GM13977 (cell line): ENCODE results near the gene MX2.

Experiments
- DNase-seq: peaks from one replicate; pipeline ENCODE4 v3.0.0; 2012; ENCODE audit warnings: low spot score
- CTCF ChIP-seq: IDR thresholded peaks from 2 replicates; pipeline ENCODE4 v1.5.1; 2012; ENCODE audit warnings: mild to moderate bottlenecking, control low read depth; ENCODE audit not compliant: insufficient read depth; ENCODE audit errors: extremely low read depth, missing control alignments
- in situ Hi-C: fragments of 300-500 bp; cut with MboI; formaldehyde crosslinking; loops from one replicate; pipeline ENCODE4 v1.12.0; 2022; ENCODE audit warnings: low sequenced_read_pairs, low pct_unique_long_range_greater_than_20kb, mixed read lengths, inconsistent platforms; ENCODE audit not compliant: unreplicated experiment

MX2 gene

GRCh38 chr21:41365377-41366107 is 3.7 kb downstream of the MX2 start:
- TF ChIP-seq CTCF, result no peak

GRCh38 chr21:41366522-41367151 is 4.8 kb downstream of the MX2 start:
- DNase-seq, result peak; percentile 72
- in situ Hi-C loops, result no loop called here

More at GRCh38 chr21:41365377-41366107, 3.7 kb downstream of the MX2 start:
- in situ Hi-C loops, result no loop called here
- DNase-seq, result no peak

GRCh38 chr21:41367301-41367944 is 5.6 kb downstream of the MX2 start:
- peak; percentile 47 for DNase-seq
- TF ChIP-seq CTCF, result no peak
- in situ Hi-C loops, result no loop called here

More at GRCh38 chr21:41366522-41367151, 4.8 kb downstream of the MX2 start:
- no peak for TF ChIP-seq CTCF

DNA sequence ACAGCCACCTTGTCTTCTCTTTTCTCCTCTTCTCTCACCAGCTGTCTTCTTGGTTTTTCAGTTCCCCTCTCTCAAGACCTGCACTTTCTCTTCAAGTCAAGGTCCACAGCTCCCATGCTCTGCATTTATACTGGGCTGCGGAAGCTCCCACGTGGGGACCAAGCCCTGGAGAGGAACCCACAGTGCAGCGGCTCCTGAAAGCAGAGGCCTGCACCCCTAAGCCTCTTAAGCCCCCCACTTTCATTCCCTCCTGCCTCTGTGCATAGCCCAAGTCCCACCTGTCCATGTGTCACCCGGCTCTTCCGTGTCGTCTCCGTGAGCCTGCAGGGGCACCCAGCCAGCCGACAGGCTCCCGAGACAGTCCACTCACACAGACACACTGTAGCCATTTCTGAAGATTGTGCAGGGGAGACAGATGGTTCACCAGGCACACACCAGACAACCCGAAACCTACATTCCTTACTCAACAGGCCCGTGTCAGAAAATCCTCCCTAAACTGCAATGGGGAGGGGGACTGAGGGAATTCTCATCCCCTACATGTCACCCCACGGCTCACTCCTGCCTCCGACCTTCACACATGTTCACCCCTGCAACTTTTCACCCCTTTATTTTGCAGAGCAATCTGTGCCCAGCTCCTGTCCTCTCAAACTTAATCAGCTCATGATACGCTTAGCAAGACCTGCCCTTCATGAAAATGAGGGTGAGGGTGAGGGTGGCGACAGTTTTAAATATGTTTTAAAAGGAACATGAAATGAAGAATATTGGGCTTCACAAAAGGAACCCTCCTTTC is 6.3 kb downstream of the MX2 start:
- in situ Hi-C loops, result no loop called here
- TF ChIP-seq CTCF, result no peak
- DNase-seq, result peak; percentile 87

DNA sequence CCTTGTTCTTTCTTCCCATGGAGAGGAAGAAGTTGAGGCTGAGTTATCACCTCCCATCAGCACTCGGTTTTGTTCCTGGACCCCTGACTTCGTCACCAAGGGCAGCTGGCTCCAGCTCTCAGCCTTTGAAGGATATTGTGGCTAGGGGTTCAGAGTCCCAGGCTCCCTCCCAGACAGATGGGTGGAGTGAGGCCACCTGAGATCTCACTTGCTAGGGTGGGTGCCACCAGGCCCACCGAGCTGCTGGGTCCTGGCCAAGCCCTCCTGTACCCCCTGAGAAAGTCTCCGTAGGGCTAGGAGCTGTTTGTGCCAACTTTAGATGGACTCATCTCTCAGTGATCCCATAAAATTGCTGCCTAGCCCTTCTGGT is 6.9 kb downstream of the MX2 start:
- no peak for DNase-seq
- TF ChIP-seq CTCF, result no peak
- in situ Hi-C loops, result no loop called here
